ENCODE measurements around the gene SEMA5A.
A peak's percentile ranks its signal among the peaks of the same experiment; 100 is the strongest.

The SEMA5A gene

DNA sequence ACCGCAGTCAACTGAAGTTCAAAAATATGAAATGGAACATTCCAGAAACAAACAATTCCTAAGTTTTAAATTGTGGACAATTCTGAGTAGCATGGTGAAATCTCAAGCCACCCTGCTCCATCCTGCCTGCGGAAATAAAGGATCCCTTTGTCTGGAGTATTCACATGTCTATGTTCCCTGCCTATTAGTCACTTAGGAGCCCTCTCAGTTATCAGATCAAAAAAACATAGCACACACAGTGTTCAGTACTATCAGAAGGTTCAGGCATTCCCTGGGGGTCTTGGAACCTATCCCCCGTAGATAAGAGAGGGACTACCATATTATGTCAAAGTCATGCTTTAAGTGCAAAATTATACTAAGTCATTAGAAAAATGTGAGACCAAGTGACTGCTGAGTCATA lies 300.8 kb downstream of the SEMA5A start (continued):
- TF ChIP-seq, protein P1, sequence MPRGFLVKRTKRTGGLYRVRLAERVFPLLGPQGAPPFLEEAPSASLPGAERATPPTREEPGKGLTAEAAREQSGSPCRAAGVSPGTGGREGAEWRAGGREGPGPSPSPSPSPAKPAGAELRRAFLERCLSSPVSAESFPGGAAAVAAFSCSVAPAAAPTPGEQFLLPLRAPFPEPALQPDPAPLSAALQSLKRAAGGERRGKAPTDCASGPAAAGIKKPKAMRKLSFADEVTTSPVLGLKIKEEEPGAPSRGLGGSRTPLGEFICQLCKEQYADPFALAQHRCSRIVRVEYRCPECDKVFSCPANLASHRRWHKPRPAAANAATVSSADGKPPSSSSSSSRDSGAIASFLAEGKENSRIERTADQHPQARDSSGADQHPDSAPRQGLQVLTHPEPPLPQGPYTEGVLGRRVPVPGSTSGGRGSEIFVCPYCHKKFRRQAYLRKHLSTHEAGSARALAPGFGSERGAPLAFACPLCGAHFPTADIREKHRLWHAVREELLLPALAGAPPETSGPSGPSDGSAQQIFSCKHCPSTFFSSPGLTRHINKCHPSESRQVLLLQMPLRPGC (tag by site-specific recombination; IDR thresholded peaks at IDR 0.05), result no peak
- no peak for TF ChIP-seq MEIS1 (CRISPR knock-in tag; IDR thresholded peaks at IDR 0.05; ENCODE audit: borderline replicate concordance)
- TF ChIP-seq ZNF629 (tag by site-specific recombination; IDR thresholded peaks at IDR 0.05), result no peak
- TF ChIP-seq ZNF48 (tag by site-specific recombination; IDR thresholded peaks at IDR 0.05), result no peak
- TF ChIP-seq ZNF169 (tag by site-specific recombination; IDR thresholded peaks at IDR 0.05), result no peak
- TF ChIP-seq ZNF585B (tag by site-specific recombination; IDR thresholded peaks at IDR 0.05), result no peak
- TF ChIP-seq ZNF701 (tag by site-specific recombination; IDR thresholded peaks at IDR 0.05), result no peak
- TF ChIP-seq, protein P2, sequence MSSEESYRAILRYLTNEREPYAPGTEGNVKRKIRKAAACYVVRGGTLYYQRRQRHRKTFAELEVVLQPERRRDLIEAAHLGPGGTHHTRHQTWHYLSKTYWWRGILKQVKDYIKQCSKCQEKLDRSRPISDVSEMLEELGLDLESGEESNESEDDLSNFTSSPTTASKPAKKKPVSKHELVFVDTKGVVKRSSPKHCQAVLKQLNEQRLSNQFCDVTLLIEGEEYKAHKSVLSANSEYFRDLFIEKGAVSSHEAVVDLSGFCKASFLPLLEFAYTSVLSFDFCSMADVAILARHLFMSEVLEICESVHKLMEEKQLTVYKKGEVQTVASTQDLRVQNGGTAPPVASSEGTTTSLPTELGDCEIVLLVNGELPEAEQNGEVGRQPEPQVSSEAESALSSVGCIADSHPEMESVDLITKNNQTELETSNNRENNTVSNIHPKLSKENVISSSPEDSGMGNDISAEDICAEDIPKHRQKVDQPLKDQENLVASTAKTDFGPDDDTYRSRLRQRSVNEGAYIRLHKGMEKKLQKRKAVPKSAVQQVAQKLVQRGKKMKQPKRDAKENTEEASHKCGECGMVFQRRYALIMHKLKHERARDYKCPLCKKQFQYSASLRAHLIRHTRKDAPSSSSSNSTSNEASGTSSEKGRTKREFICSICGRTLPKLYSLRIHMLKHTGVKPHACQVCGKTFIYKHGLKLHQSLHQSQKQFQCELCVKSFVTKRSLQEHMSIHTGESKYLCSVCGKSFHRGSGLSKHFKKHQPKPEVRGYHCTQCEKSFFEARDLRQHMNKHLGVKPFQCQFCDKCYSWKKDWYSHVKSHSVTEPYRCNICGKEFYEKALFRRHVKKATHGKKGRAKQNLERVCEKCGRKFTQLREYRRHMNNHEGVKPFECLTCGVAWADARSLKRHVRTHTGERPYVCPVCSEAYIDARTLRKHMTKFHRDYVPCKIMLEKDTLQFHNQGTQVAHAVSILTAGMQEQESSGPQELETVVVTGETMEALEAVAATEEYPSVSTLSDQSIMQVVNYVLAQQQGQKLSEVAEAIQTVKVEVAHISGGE (tag by site-specific recombination; conservative IDR thresholded peaks at IDR 0.05; ENCODE audit: low read depth), result no peak
- no peak for TF ChIP-seq ZNF133 (tag by site-specific recombination; IDR thresholded peaks at IDR 0.05)
- TF ChIP-seq YY1 (tag by site-specific recombination; IDR thresholded peaks at IDR 0.05), result no peak
- no peak for TF ChIP-seq ZNF394 (tag by site-specific recombination; IDR thresholded peaks at IDR 0.05; ENCODE audit: borderline replicate concordance)

DNA sequence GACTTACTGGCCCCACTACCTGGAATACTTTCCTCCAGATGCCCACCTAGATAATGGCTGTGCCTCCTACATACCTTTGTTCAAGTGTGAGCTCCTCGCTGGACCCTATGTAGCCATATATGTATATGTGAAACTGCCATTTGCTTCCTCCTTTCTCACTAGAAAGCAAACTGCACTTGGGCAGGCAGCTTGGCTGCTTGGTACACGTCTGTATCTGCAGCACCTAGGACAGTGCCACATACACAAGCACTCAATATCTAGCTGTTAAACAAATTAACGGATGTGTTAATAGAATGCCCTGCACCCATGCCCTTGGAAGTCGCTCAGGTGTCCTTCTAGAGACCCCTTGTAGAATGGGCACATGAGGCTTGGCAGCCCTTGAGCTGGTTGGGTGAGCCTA lies 301.5 kb downstream of the SEMA5A start:
- no peak for TF ChIP-seq MEIS1 (CRISPR knock-in tag; IDR thresholded peaks at IDR 0.05; ENCODE audit: borderline replicate concordance)
- TF ChIP-seq ZEB2 (tag by site-specific recombination; IDR thresholded peaks at IDR 0.05), result no peak
- TF ChIP-seq ZNF626 (tag by site-specific recombination; IDR thresholded peaks at IDR 0.05), result no peak
- TF ChIP-seq, protein P3, sequence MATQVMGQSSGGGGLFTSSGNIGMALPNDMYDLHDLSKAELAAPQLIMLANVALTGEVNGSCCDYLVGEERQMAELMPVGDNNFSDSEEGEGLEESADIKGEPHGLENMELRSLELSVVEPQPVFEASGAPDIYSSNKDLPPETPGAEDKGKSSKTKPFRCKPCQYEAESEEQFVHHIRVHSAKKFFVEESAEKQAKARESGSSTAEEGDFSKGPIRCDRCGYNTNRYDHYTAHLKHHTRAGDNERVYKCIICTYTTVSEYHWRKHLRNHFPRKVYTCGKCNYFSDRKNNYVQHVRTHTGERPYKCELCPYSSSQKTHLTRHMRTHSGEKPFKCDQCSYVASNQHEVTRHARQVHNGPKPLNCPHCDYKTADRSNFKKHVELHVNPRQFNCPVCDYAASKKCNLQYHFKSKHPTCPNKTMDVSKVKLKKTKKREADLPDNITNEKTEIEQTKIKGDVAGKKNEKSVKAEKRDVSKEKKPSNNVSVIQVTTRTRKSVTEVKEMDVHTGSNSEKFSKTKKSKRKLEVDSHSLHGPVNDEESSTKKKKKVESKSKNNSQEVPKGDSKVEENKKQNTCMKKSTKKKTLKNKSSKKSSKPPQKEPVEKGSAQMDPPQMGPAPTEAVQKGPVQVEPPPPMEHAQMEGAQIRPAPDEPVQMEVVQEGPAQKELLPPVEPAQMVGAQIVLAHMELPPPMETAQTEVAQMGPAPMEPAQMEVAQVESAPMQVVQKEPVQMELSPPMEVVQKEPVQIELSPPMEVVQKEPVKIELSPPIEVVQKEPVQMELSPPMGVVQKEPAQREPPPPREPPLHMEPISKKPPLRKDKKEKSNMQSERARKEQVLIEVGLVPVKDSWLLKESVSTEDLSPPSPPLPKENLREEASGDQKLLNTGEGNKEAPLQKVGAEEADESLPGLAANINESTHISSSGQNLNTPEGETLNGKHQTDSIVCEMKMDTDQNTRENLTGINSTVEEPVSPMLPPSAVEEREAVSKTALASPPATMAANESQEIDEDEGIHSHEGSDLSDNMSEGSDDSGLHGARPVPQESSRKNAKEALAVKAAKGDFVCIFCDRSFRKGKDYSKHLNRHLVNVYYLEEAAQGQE (tag by site-specific recombination; IDR thresholded peaks at IDR 0.05), result 0 out of 2 replicates have a peak, but pooled peaks have one; percentile 29
- no peak for TF ChIP-seq ZBTB7A (tag by site-specific recombination; IDR thresholded peaks at IDR 0.05; ENCODE audit: low read depth)
- Histone ChIP-seq H3K36me3 (ENCODE audit: control insufficient read depth in 2 of 2, insufficient read depth in 1 of 2, low read length in 2 of 2) (no peaks in the 10 kb centered on the region), H3K9me3 (ENCODE audit: control insufficient read depth, insufficient read depth, low read depth, low read length) (no peaks in the 10 kb centered on the region), H3K4me3 (ENCODE audit: low read depth, low read length) (no peak overlapping the region), H3K27ac (ENCODE audit: extremely low read depth, low read depth, low read length) (no peak overlapping the region), H3K4me1 (ENCODE audit: control insufficient read depth, insufficient read depth, low read length) (no peaks in the 10 kb centered on the region)
- POLR2A ChIA-PET, result no interaction called here
- CTCF ChIA-PET, result no interaction called here
